ENCODE data around the gene C18orf54. TPM values are rescaled to one million over a fixed set of nuclear protein-coding genes. Genes with fewer than 3 reads are reported as not detected.
"Not testable (repeated sequence)": the region's sequence is repeated elsewhere in the genome, so short reads cannot be mapped to it uniquely, and the experiment has no call there.

Gene C18orf54
- 9.7 TPM for polyA plus RNA-seq (2013, experiment 1 of 2; ENCODE audit: insufficient read length)
- 3.6 TPM for polyA plus RNA-seq (2013, experiment 2 of 2; ENCODE audit: insufficient read length)

DNA sequence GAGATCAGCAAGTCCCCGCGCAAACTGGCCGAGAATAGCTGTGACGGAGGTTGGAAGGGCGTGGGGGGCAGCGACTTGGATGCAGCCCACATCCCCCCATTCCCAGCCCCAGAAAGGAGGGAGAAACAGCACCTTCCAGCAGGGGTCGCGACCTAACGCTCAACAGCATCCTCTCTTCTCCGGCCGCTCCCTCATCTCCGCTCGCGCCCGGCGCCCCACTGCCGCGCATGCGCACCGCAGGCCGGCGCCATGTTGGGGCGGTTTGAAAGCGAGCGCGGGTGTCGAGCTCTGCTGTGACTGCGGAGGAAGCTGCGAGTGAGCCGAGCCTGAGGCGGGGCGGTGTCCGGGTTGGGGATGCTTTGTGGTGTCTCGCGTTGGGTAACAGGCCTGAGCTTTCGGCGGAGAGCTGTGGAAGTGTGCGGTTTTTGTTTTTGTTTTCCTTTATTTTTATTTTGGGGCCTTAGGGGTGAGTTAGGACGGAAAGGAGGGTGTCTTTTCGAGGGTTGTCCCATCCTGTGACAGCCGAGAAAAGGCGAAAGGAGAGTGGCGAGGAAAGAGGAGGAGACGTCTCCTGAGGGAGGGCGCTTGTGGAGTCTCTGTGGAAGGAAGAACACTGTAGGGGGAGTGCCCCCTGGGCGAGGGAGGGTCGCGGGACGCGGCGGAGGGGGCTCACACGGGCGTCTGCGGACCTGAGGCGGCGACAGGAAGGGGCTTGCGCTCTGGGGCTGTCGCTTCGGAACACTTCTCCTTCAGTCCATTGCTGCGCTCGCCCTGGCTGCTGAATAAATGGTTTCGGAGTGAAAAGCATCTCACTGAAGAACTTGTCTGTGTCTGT is at the start of gene C18orf54, which contains the start of gene STARD6:
TSS of gene C18orf54 (plus strand) at position 247 of the 835 bp plus-strand sequence. CDS start 2,667 bp downstream, outside the sequence.
TSS of gene STARD6 (minus strand) at position 199 of the 835 bp plus-strand sequence. CDS start 3,285 bp downstream, outside the sequence.
- DNase-seq: peak; percentile 91

DNA sequence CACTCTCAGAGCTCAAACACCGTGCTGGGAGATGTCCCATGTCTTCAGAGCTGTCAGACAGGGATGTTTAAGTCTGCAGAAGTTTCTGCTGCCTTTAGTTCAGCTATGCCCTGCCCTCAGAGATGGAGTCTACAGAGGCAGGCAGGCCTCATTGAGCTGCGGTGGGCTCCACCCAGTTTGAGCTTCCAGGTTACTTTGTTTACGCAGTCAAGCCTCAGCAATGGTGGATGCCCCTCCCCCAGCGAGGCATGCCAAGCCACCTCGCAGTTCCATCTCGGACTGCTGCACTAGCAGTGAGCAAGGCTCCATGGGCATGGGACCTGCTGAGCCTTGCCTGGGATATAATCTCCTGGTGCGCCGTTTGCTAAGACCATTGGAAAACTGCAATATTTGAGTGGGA is 48.1 kb upstream of the C18orf54 start:
- not testable (repeated sequence) for DNase-seq

DNA sequence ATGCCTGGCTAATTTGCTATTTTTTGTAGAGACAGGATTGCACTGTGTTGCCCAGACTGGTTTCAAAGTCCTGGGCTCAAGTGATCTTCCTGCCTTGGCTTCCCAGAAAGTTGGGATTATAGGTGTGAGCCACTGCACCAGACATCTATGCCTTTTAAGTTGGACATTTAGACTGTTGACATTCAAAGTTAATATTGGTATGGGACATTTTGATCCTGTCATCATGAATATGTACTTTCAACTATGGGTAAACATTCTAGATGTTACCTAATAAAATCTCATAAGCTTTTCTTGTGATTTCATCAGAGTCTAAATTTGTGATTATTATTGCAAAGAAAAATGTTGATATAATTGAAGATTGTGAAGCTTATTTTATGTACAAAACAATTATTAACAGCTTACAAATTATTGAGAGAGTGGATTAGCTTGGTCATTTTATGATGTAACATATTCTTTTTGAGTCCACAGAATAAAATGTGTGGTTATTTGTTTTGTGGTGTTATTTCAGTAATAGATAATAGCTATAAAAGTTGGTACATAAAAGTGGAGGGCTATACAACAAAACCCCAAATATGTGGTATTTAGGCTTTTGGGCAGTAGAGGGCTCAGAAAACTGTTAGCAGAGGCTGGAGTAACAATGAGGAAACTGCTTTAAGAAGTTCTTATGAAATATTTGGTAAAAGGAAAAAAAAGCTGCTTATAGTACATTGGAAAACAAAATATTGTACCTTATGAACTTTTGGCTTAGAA is 41.5 kb upstream of the C18orf54 start:
- no peak for DNase-seq

DNA sequence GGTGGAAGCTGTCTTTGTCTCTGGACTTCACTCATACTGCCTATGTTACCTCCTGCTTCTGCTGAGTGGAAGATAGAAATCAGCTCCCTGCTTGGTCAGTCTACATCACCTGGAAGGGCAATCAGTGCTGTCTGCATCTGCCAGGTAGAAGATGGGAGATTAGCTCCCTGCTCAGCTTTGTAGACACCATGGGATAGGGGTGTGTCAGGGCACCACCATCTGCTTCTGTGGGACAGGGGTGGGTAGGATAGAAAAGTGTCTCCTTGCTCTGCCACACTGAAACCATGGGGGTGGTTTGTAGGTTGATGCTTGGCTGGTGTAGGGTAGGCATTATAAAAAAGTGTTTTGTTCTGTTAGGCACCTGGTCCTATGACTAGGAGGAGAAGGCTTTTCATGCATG is 34.1 kb upstream of the C18orf54 start:
- no peak for DNase-seq

DNA sequence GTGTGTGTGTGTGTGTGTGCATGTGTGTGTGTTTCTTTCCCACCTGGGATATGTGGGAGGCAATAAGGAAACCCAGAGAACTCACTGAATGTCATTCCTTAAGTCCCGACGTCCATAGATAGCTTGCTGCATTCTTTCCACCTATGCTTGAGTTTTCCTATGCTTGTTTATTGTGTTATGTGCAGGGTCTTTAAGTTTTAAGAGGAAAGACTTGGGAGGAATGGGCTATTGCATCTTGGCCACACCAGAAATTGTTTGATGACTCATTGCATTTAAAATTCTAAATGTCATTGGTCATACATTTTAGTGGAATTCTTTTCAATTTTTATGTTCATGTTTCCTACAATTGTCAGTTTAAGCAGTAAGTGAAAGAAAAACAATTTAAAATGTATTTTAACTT is 33.7 kb upstream of the C18orf54 start:
- DNase-seq: peak; percentile 41

DNA sequence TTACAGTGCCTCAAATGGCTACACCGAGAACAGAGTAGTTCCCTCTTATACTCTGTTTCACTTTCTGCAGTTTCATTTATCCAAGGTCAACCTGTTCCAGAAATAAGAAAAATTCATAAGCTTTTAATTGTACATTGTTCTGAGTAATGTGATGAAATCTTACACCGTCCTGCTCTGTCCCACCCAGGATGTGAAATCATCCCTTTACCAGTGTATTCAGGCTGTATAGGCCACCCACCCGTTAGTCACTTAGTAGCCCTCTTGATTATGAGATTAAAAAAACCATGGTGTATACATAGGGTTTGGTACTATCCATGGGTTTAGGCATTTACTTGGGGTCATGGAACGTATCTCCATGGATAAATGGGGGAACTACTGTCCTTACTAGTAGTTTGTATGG is 29.9 kb upstream of the C18orf54 start:
- no peak for DNase-seq

DNA sequence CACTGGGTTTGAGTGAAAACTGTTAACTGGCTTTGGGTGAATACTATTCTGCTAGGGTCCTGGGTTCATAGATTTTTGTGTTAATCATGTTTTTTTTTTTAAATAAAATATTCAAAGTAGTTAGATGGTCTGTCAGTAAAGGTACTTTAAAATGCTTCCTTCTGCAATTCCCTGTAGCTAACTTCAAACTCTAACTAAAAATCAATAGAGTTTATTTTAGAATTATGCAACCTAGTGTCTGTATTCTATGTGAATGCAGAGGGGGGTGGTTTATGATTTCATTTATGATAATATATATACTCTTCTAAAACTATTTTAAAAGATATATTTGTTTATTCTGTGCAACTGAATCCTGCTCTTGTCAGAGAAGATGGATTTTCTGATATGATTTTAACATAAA is 27.9 kb upstream of the C18orf54 start:
- no peak for DNase-seq

DNA sequence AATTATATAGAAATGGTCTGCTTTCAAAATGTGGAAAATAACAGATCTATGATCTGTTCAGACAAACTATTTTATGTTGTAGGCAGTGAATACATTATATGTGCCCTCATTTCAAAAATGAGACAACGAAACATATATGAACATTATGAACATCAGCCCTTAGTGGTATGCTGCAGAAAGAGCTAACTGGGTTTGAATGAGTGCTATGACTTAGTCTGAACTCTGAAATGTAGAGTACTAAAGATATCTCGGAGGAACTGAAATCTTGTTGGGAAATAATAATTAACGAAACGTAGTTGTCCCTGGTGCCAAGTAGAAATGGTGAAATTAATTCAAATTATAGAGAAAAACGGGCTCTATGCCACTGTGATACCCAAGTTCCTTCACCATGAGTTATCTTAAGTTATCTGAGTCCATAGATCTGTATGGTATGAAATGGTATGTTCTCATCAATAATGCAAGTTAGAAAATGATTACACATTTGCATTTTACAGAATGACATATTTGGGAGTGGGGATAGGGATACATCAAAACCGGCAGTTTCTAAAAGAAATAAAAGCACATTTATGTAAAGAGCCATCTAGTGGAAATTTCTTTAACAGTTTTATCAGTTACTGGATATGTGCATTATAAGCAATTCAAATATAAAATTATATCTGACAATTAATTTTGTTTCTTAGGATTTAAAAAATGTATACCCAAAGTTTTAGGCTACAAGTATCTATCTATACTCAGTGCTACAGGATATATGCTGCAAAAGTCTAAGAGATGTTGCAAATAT is 26.7 kb upstream of the C18orf54 start:
- no peak for DNase-seq

DNA sequence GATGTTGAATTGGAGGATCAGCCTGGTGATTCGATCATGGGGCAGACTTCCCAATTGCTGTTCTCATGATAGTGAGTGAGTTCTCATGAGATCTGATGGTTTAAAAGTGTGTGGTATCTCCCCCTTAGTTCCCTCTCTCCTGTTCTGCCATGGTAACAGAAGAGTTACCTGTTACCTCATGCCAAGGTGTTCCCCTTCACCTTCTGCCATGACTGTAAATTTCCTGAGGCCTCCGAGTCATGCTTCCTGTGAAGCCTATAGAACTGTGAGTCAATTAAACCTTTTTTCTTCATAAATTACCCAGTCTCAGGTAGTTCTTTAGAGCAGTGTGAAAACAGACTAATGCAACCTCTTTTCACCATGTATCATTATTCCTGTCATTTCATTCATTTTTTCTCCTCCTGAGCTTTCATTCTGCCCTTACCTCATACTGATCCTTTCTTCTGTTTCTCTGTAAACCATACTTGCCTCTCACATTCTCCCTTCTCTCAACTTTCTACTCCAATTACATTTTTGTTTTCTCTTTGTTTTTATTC is 22.0 kb upstream of the C18orf54 start:
- no peak for DNase-seq

DNA sequence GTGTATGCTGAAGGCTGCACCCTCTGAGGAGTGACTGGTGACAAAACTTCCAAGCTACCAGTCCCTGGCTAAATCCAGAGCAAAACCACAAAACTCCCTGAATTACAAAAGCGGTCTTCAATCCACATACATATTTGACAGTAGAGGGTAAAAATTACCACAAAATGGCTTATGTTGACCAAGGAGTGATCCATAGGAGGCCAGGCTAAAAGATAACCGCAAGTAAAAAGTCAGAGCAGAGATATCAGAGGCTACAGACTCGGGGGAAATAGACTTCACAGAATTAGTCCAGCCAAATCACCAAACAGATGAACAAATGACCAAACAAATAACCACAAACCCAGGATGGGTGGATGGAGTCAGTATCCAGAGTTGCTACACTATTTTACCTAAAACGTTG is 19.5 kb upstream of the C18orf54 start:
- no peak for DNase-seq

DNA sequence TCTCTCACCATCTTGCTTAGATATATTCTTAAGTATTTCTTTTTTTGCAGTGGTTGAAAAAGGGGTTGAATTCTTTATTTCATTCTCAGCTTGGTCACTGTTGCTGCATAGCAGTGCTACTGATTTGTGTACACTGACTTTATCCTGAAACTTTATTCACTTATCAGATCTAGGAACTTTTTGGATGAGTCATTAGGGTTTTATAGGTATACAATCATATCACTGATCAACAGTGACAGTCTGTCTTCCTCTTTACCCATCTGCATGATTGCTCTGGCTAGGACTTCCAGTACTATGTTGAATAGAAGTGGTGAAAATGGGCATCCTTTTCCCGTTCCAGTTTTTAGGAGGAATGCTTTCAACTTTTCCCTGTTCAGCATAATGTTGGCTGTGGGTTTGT is 6.5 kb upstream of the C18orf54 start:
- no peak for DNase-seq

DNA sequence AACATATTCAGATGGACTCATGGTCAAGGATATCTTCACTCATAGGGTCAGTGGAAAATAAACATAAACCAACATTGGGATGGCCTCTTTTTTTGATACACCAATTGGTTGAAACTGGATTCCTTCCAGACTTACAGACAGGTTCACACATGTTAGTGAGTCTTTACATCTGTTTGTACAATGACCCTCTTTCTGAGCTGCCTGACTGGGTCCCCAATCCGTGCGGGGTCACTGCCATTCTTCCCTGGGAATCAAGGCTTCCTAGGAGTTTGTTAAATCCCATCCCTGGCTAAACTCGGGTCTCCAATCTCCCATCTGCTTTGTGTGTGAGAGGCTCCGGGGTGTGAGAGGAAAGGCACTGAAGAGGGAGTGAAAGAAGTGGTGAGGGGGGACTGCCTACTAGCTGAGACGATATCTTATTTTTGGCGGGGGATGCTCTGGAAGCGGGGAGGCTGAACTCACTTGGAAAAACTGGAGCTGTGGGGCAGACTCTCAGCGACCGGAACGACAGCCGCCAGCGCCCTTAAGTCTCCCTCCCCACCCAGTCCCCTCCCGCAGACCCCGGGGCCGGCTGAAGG is 535 bp upstream of the C18orf54 start:
- DNase-seq: no peak

DNA sequence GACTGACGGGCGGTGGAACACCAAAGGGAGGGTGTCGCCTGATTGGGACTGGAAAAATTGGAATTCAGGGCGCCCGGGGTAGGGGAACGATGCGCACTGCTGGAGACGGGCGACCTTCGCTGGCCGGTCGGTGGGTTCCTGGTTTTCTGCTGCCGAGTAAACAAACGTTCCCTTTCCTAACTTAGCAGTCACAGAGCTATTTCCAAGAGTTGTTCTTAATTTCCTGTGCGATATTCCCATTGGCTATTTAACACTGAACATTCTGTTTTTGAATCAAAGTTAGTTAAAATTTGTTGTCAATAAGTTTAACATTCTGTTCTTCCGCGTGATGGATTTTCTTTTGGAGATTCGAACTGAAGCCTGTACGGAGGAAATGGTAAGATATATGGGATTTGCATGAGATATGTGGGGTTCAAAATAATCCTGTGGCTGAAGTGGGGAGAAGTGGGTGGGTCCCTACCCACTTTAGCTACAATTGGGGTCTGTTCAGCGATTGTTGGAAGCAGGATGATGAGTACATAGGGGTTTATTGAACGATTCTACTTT is 862 bp downstream of the C18orf54 start:
- peak; percentile 31 for DNase-seq

DNA sequence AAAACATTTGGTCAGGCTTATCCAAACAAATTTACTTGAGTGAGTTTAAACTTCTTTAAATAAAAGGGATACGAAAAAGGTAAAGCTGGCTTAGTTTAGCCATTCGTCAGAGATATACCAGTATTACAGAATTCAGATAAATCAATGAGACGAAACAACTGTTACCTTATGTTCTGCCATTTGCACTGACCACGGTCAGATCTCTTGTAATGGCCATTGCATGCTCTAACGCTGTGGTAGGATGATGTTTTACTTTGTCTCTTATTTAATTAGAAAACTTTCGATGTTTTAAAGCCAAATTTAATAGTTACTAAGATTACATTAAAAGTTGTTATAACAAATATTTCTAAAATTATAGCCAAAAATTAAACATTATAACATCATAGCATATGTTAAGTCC is 1.5 kb downstream of the C18orf54 start:
- no peak for DNase-seq

DNA sequence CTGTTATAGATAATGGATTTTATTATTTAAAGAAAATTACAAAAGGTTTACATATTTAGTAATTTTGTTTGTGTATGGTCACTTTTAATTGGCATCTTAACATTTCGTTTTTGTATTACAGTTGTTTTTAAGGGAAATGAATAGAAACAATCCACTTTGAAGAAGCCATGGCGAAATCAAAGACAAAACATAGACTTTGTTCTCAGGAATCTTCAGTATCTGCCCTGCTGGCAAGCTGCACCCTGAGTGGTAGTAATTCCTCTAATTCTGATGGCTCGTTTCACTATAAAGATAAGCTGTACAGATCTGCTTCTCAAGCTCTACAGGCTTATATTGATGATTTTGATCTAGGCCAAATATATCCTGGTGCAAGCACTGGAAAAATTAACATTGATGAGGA is 2.7 kb downstream of the C18orf54 start:
- DNase-seq: no peak

DNA sequence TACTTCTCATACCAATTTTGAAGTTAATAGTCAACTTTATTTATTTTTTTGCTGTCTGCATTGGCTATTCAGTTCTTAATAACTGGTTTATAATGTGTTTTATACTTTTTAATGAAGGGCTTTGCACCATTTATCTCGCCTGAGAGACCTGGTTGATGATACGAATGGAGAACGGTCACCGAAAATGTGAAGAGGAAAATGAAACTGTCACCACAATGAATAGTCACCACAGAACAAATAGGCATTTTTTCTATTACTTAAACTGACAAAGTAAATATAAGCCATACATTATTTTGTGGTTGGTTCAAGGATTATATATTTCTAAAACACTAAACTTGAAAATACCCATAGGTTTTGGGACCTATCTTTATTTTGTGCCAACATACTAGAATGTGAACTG is 20.4 kb downstream of the C18orf54 start:
- no peak for DNase-seq

DNA sequence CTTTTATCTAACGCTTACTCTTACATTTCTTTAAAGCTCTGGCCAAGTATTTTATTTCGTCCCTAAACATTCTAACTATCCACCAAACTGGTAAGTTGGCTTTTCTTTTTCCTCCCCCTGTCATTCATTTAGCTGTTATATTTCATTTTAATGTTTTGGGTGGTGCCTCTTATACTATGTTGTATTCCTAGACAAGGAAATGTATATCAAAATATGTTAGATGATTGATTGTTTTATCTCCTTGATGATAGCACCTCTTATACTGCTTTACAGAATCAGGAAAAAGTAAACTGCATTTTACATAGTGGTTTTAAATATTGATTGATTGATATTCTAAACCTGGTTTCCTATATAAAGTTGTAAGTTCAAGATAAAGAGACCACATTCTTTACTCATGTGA is 23.9 kb downstream of the C18orf54 start:
- no peak for DNase-seq

DNA sequence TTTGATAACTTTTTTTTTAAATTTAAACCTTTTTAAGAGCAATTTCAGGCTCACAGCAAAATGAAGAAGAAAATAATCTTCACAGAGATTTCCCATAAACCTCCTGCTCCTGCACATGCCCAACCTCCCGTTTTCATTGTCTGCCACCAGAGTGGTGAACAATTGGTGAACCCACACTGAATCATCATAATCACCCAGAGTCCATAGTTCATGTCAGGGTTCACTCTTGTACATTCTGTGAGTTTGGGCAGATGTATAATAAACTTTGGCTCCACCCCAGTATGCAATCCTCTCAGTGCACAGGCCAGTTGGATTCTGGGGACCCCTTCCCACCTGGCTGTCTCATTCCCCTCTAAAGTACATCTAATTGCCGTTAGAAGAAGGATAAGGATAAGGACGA is 24.4 kb downstream of the C18orf54 start:
- no peak for DNase-seq

DNA sequence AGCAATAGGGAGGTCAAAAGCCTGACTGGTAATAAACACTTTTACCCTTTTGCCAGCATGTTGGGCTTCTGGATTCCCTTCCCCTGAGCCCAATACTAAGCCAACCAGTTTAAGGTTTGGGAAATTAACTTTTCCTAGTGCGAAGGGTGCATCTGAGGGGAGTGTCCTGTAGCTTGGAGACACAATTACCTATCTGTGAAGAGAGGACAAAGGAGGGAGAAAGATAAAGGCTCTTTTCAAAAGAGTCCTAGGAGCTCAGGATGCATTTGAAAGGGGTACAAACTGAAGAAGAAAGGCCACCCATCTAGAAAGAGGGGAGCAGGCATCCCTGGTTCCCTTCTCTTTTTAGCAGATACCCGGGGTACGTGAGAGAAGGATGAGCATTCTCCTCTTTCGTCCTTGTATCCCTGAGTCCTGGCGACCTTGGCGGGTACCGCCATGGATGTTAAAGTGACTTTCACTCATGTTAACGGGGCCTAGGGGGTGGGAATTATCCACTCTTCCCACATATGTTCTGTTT is 25.1 kb downstream of the C18orf54 start:
- DNase-seq: no peak

DNA sequence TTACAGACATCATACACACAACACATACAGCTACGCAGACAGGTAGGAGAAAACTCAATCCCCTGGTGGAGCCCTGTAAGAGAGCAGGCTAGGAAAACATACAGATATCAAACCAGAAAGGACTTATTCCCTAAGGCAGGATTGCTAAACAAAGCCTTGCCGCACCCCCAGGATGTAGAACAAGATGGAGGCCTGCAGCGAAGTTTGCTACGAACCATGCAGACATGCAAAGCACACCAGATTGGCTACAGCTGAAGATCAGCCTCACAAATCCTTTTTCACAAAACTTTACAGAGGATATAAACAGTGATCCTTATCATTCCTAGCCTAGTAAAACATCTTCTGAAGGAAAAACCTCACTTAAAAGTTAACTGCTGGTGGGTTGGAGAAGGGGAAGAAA is 28.3 kb downstream of the C18orf54 start:
- no peak for DNase-seq

DNA sequence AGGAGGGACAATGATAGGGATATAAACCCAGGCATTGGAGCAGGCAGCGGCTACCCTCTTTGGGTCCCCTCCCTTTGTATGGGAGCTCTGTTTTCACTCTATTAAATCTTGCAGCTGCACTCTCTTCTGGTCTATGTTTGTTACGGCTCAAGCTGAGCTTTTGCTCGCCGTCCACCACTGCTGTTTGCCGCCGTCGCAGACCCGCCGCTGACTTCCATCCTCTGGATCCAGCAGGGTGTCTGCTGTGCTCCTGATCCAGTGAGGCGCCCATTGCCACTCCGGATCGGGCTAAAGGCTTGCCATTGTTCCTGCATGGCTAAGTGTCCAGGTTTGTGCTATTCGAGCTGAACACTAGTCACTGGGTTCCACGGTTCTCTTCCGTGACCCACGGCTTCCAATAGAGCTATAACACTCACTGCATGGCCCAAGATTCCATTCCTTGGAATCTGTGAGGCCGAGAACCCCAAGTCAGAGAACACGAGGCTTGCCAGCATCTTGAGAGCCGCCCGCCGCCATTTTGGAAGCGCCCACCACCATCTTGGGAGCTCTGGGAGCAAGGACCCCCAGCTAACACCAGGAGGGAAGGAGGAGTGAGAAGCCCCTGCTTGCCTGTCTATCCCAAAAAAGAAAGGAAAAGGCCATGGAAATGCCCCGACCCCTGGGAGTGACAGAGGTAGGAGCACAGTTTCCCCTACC is 29.2 kb downstream of the C18orf54 start:
- DNase-seq: not testable (repeated sequence)

Measured in fibroblast of skin of back (primary cell).